HepG2 (cell line): ENCODE results near the gene MAPK7. TPM values are rescaled to one million over a fixed set of nuclear protein-coding genes. Genes with fewer than 3 reads are reported as not detected.
A peak's percentile ranks its signal among the peaks of the same experiment; 100 is the strongest.

ENCODE experiments used
- CENPX ChIP-seq: sonication (generic); formaldehyde crosslinking; IDR thresholded peaks from 2 replicates; pipeline ENCODE4 v1.9.0; 2021; ENCODE audit warnings: mild to moderate bottlenecking, missing genetic modification reagents, moderate library complexity
- FOSL1 ChIP-seq: sonication (generic); formaldehyde crosslinking; IDR thresholded peaks from 2 replicates; pipeline ENCODE4 v1.9.0; 2021; ENCODE audit warnings: missing genetic modification reagents, borderline replicate concordance
- HNF4G ChIP-seq, 2 experiments: sonication (generic) in 1 of 2; formaldehyde crosslinking in 1 of 2; IDR thresholded peaks; 2 replicates each; pipeline versions ENCODE4 v1.4.0 to v1.6.1; 2011 to 2020; ENCODE audit warnings: borderline replicate concordance in 2 of 2, low read depth in 2 of 2, mild to moderate bottlenecking in 2 of 2, low read length in 1 of 2, missing genetic modification reagents in 1 of 2, moderate library complexity in 1 of 2
- JUNB ChIP-seq: sonication (generic); formaldehyde crosslinking; IDR thresholded peaks from 2 replicates; pipeline ENCODE4 v1.8.0; 2022; ENCODE audit warnings: missing genetic modification reagents, mild to moderate bottlenecking, borderline replicate concordance
- KDM2A ChIP-seq: sonication (generic); formaldehyde crosslinking; IDR thresholded peaks from 2 replicates; pipeline ENCODE4 v1.4.0; 2020; ENCODE audit warnings: low read depth, missing genetic modification reagents, borderline replicate concordance
- NONO ChIP-seq, 2 experiments: fragments of 450-650 bp in 1 of 2; sonication (generic) in 1 of 2; formaldehyde crosslinking in 1 of 2; IDR thresholded peaks in 1 of 2; conservative IDR thresholded peaks in 1 of 2; 2 replicates each; pipeline versions ENCODE4 v1.6.1 to v1.8.0; 2017 to 2022; ENCODE audit warnings: mild to moderate bottlenecking in 1 of 2, missing genetic modification reagents in 1 of 2, moderate library complexity in 1 of 2
- NR2C2 ChIP-seq: sonication (generic); formaldehyde crosslinking; IDR thresholded peaks from 2 replicates; pipeline ENCODE4 v1.4.0; 2020; ENCODE audit warnings: missing genetic modification reagents, mild to moderate bottlenecking, moderate library complexity, borderline replicate concordance
- POGK ChIP-seq: sonication (generic); formaldehyde crosslinking; conservative IDR thresholded peaks from 2 replicates; pipeline ENCODE4 v1.8.0; 2022; ENCODE audit warnings: mild to moderate bottlenecking, moderate library complexity, missing genetic modification reagents
- SMARCC2 ChIP-seq: fragments of 450-650 bp; IDR thresholded peaks from 2 replicates; pipeline ENCODE4 v1.6.1; 2017; ENCODE audit warnings: antibody characterized with exemption, mild to moderate bottlenecking
- THYN1 ChIP-seq: sonication (generic); formaldehyde crosslinking; IDR thresholded peaks from 2 replicates; pipeline ENCODE4 v1.8.1; 2023; ENCODE audit warnings: low read depth, mild to moderate bottlenecking, moderate library complexity, missing genetic modification reagents, borderline replicate concordance
- ZHX1 ChIP-seq: sonication (generic); formaldehyde crosslinking; IDR thresholded peaks from 2 replicates; pipeline ENCODE4 v1.8.1; 2022; ENCODE audit warnings: low read depth, mild to moderate bottlenecking, missing genetic modification reagents
- ZNF44 ChIP-seq: sonication (generic); formaldehyde crosslinking; IDR thresholded peaks from 2 replicates; pipeline ENCODE4 v1.5.1; 2020; ENCODE audit warnings: mild to moderate bottlenecking, missing genetic modification reagents
- ZNF512B ChIP-seq: sonication (generic); formaldehyde crosslinking; IDR thresholded peaks from 2 replicates; pipeline ENCODE4 v1.5.1; 2020; ENCODE audit warnings: missing genetic modification reagents, mild to moderate bottlenecking, borderline replicate concordance
- ZNF687 ChIP-seq: sonication (generic); formaldehyde crosslinking; IDR thresholded peaks from 2 replicates; pipeline ENCODE4 v1.5.1; 2020; ENCODE audit warnings: mild to moderate bottlenecking, missing genetic modification reagents, moderate library complexity
- polyA plus RNA-seq, 8 experiments: library from polyadenylated mRNA; depleted of rRNA in 3 of 8; stranded (reverse) in 7 of 8; unstranded in 1 of 8; fragments of >200 nt; fragmentation: Illumina TruSeq in 4 of 8; extraction: Trizol in 4 of 8; gene quantifications; 2 replicates each; pipeline versions ENCODE4 v1.2.1 to v1.2.3, GENCODE V29; 2011 to 2016; ENCODE audit warnings: low read depth in 4 of 8, missing spikeins in 1 of 8, mixed read lengths in 1 of 8; ENCODE audit not compliant: insufficient read depth in 1 of 8
- total RNA-seq, 5 experiments: library from RNA; depleted of rRNA; stranded (reverse); fragments of >200 nt; fragmentation: Illumina TruSeq; extraction: Trizol; gene quantifications; 2 replicates each; pipeline ENCODE4 v1.2.3, GENCODE V29; 2016; ENCODE audit warnings: low read depth in 1 of 5

The MAPK7 gene
- total and polyA plus RNA-seq, 2 of the 13 experiments (the other 11 are each of a cell fraction or from before 2014, with no cell fraction given) = 2.9 to 5.9 TPM

- peak; percentile 31 for TF ChIP-seq ZNF687
- TF ChIP-seq KDM2A (CRISPR knock-in tag) = peak; percentile 28; the same call in 1 of the 2 replicates
- no peak for TF ChIP-seq THYN1 (CRISPR knock-in tag)
- no peak for TF ChIP-seq ZNF44 (CRISPR knock-in tag)
- no peak for TF ChIP-seq NONO (IDR thresholded peaks at IDR 0.05)
- no peak for TF ChIP-seq NONO (CRISPR knock-in tag; conservative IDR thresholded peaks at IDR 0.05)
- no peak for TF ChIP-seq FOSL1 (CRISPR knock-in tag)
- TF ChIP-seq NR2C2 = peak; percentile 63
- TF ChIP-seq ZNF512B = no peak
- no peak for TF ChIP-seq JUNB (CRISPR knock-in tag)
- 0 out of 2 replicates have a peak, but pooled peaks have one; percentile 27 for TF ChIP-seq POGK (CRISPR knock-in tag)
- TF ChIP-seq SMARCC2 = no peak
- peak; percentile 67 for TF ChIP-seq HNF4G (IDR thresholded peaks at IDR 0.05; ENCODE audit: borderline replicate concordance, low read depth, low read length)
- 0 out of 2 replicates have a peak, but pooled peaks have one; percentile 28 for TF ChIP-seq HNF4G (CRISPR knock-in tag; IDR thresholded peaks at IDR 0.05; ENCODE audit: borderline replicate concordance, low read depth)
- TF ChIP-seq ZHX1 = no peak
- TF ChIP-seq CENPX = no peak
Measured at GRCh38 chr17:19345486-19346350, 32.6 kb upstream of the MAPK7 start (continued).
